Mucosa of rectum (tissue), 2 donors: ENCODE results near the gene GPX5.

Source experiments
- H3K27ac ChIP-seq, 2 donors: one replicate each; pipeline ENCODE4 v1.7.0; 2013; ENCODE audit warnings: inconsistent platforms in 2 of 2, low read depth in 2 of 2, low read length in 2 of 2
- H3K27me3 ChIP-seq, 2 donors: one replicate each; pipeline ENCODE4 v1.7.0; 2013; ENCODE audit warnings: low read length in 2 of 2; ENCODE audit not compliant: control insufficient read depth in 2 of 2, insufficient read depth in 2 of 2
- H3K36me3 ChIP-seq, 2 donors: one replicate each; pipeline ENCODE4 v1.7.0; 2013; ENCODE audit warnings: low read length in 2 of 2; ENCODE audit not compliant: control insufficient read depth in 2 of 2, insufficient read depth in 2 of 2
- H3K4me1 ChIP-seq, 2 donors: one replicate each; pipeline ENCODE4 v1.7.0; 2013; ENCODE audit warnings: low read length in 2 of 2, mild to moderate bottlenecking in 1 of 2; ENCODE audit not compliant: control insufficient read depth in 2 of 2, insufficient read depth in 2 of 2
- H3K4me3 ChIP-seq, 2 donors: one replicate each; pipeline ENCODE4 v1.7.0; 2013; ENCODE audit warnings: low read length in 2 of 2
- H3K9ac ChIP-seq, 2 donors: one replicate each; pipeline ENCODE4 v1.7.0; 2013; ENCODE audit warnings: low read length in 2 of 2, low read depth in 1 of 2, mild to moderate bottlenecking in 1 of 2
- H3K9me3 ChIP-seq, 2 donors: one replicate each; pipeline ENCODE4 v1.7.0; 2013; ENCODE audit warnings: low read length in 2 of 2; ENCODE audit not compliant: control insufficient read depth in 2 of 2
- donor health status: healthy.
- donor health status: Normal muscosa, but diverticular disease.

Gene GPX5

DNA sequence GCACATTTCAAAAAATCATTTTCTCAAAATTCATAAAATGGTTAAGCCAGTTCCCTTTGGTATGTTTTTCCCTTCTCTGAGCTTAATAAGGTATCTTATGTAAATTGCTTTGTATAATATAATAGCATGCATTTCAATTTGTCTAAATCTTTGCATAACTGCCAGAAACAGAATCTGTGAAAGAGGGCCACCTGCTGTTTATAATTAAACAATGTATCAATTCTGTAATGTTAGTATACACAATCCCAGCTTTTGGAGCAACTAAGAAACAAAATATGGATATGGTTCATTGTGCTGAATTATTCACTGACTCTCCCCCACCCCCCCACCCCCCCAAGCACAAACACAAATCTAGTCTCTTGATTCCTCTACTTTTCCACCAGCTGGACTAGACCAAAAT lies 54.8 kb downstream of the GPX5 start:
- Histone ChIP-seq H3K4me1 (no peaks in the 10 kb centered on the region), H3K4me3 (no peak overlapping the region), H3K9me3 (no peaks in the 10 kb centered on the region), H3K36me3 (peaks cover 0 to 2% of the 10 kb centered on the region in 2 donors), H3K27me3 (no peaks in the 10 kb centered on the region), H3K27ac (no peak overlapping the region), H3K9ac (no peak overlapping the region)

DNA sequence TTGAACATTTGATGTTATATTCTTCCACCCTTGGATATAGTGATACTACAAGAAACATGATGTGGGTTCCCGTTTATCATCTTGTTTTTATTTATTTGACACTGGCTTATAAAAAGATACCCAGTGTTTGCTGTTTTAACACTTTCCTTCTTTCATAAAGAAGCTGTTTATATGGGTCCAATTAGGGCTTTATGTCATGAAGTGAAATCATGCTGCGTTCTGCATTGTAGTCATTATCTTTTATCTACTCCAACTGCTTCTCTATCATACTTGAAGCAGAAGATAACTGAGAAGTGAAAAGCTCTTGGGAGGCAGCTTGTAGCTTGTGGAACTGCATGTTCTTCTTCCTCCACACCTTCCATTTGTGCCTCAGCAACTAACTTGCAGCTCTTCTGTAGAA lies 57.8 kb downstream of the GPX5 start:
- H3K27me3 ChIP-seq, result peaks cover 0 to 11% of the 10 kb centered on the region in 2 donors
- H3K4me1 ChIP-seq, result peaks cover 0 to 4% of the 10 kb centered on the region in 2 donors
- H3K9ac ChIP-seq, result no peak overlapping the region
- H3K4me3 ChIP-seq, result no peak overlapping the region
- H3K36me3 ChIP-seq, result no peaks in the 10 kb centered on the region
- no peaks in the 10 kb centered on the region for H3K9me3 ChIP-seq
- no peak overlapping the region for H3K27ac ChIP-seq
